Astrocyte of the hippocampus (primary cell): ENCODE results near the gene IFI30.

Experiments used
- DNase-seq: peaks from one replicate; pipeline ENCODE4 v3.0.0; 2011; ENCODE audit warnings: low read depth, low spot score

IFI30 gene

DNA sequence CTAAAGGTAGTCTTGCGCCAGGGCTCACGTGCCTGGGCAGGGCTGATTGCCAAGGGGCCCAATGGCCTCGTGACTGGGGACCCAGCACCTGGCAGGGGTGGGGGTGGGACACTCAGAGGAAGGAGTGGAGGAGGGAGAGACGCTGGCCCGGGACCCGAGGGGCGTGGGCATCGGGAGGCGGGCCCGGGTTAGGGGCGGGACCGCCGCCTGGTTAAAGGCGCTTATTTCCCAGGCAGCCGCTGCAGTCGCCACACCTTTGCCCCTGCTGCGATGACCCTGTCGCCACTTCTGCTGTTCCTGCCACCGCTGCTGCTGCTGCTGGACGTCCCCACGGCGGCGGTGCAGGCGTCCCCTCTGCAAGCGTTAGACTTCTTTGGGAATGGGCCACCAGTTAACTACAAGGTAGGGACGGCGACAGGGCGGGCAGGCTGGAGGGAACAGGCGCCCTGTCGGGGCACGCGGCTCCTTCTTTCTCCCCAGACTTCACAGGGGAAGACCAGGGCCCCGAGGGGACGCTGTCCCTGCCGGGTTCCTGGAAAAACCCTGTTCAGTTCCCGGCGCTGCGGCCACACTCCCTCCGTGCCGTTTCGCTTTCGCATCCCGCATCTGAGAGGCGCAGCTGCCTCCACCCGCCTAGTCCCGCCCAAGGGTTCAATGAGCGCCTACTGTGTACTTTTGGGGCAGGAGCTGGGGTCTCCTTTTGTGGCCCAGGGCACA, at the start of gene IFI30:
Gene IFI30, plus strand, starts transcription at position 242 of the 717 bp plus-strand sequence. Its CDS starts 29 bp downstream, at position 271.
- peak; percentile 60 for DNase-seq

DNA sequence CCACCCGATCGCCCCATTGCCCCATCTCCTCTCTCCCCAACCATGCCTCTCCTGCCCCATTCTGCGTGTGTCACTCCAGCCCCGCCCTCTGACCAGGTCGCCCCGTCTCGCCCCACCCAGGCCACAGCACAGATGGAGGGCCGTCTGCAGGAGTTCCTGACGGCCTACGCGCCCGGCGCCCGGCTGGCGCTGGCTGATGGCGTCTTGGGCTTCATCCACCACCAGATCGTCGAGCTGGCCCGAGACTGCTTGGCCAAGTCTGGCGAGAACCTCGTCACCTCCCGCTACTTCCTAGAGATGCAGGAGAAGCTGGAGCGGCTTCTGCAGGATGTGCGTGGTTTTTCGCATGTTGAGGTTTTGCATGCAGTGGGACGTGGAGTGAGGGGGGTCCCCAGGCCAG, 49.8 kb upstream of the IFI30 start:
- DNase-seq: no peak

DNA sequence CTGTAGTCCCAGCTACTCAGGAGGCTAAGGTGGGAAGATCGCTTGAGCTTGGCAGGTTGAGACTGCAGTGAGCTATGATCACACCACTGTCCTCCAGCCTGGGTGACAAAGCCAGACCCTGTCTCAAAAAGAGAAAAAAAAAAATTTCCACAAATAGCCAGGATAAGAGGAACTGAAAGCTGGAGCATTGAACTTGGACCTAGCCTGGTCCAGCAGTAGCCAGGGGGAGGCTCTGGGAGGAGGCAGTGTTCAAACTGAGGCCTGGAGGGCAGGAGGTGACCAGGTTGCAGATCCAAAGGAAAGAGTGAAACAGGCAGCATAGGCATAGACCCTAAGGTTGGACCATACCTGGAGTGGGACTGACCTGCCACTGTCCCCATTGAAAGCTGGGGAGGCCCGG, 47.5 kb upstream of the IFI30 start:
- DNase-seq: no peak

DNA sequence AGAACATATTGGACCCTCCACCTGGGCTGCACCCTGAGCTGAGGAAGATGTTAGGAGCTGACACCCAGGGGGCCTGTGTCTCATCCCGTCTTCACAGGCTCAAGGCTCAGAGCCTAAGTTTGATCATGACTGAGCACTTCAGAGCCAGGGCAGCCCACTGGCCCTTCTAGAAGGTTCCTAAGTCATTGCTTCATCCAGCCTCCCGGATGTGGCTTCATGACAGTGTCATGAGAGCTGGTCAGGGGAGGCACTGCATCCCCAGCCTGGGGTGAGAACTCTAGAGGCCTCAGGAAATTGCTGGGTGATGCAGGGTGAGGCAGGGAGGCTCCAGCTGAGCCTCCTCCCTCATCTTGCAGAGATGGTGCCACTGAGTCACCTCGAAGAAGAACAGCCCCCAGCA, 45.6 kb upstream of the IFI30 start:
- DNase-seq: no peak

DNA sequence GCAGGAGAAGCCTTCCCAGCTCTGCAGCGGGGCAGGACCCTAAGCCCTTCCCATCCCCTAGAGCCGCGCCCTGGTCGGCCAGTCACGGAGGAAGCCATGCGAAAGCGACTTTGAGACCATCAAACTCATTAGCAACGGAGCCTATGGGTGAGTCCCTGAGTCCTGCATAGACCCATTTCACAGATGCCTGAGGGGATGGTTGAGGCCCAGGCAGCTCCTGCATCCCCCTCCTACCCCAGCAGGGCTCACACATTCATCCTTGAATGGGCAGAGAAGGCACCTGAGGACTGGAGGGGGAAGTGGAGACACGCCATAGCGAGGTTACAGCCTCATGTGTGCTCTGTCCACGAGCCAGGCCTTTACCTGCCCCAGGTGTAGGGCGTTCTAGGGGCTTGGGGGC, 44.8 kb upstream of the IFI30 start:
- no peak for DNase-seq

DNA sequence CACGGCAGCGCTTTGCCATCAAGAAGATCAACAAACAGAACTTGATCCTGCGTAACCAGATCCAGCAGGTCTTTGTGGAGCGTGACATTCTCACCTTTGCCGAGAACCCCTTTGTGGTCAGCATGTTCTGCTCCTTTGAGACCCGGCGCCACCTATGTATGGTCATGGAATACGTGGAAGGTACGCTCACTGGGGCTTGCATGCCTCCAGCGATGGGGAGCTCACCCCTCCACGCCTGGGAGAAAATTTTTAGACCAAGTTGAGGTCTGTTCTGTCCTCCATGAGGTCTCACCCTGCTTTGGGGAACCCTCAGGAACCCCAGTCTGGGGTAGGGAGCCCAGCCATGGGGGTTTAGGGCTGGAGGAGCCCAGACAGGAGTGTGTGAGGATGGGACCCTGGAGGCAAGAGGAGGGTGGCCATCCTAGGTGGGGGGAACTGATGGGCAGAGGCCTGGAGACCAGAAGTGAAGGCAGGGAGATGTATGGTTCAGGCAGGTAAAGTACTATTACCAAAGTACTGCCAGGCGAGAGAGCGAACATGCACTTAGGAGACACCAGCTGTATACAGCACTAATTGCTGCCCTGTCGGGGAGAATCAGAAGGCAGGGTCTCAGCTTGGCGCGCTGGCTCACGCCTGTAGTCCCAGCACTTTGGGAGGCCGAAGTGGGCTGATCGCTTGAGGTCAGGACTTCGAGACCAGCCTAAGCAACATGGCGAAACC, 42.9 kb upstream of the IFI30 start:
- DNase-seq: no peak

DNA sequence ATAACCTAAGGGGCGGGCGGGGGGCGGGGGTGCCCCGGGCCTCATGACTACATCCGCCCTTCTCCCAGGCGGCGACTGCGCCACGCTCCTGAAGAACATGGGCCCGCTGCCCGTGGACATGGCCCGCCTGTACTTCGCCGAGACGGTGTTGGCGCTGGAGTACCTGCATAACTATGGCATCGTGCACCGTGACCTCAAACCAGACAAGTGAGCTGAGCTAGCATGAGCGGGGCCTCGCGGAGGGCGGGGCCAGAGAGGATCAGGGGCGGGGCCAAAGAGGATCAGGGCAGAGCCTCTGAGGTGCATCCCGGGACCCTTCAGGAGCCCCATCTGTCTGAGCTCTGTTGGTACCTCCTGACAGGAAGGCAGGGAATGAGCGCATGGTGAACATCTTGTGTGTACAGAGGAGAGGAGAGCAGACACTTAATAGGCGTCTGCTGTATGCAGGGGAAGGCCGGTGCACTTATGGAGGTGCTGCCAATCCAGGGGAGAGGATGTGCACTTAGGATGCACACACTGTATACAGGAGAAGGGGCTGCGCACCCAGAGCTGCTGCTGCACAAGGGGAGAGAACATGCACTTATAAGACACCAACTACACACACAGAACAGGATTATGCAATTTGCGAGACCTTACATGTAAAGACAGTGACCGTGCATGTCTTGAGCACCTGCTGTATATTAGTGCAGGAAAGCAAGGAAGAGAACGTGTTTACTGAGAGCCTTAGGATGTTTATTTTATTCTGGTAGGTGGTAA, 41.6 kb upstream of the IFI30 start:
- DNase-seq: no peak

DNA sequence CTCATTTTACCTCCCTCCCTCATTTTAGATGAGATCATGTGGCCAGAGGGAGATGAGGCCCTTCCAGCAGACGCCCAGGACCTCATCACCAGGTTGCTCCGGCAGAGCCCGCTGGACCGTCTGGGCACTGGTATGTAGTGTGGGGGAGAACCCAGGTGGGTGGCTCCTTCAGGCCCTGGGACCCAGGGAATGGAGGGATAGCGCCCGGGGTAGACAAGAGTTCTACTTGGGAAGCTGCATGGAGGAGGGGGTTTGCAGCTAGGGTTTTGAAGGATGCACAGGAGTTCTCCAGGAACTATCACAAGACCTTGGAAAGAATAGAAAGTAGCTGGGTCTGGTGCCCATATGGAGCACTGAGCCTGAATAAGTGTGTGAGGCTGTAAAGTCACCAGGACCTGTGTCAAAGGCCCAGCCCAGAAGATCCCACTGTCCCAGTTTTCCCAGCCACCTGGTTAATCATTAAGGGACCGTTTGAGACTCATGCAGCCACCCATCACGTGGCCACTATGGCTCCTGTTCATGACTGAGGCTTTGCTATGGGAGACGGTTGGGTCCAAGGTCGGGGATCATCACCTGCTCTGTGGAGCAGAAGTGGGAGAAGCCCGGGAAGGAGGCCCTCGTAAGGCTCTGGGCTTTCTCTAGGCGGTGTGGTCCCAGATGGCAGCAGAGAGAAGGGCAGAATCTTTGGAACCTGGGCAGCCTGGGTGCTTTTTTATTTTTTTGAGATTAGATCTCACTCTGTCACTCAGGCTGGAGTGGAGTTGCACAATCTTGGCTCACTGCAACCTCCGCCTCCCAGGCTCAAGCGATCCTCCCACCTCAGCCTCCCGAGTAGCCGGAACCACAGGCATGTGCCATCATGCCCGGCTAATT, 37.7 kb upstream of the IFI30 start:
- DNase-seq: no peak

DNA sequence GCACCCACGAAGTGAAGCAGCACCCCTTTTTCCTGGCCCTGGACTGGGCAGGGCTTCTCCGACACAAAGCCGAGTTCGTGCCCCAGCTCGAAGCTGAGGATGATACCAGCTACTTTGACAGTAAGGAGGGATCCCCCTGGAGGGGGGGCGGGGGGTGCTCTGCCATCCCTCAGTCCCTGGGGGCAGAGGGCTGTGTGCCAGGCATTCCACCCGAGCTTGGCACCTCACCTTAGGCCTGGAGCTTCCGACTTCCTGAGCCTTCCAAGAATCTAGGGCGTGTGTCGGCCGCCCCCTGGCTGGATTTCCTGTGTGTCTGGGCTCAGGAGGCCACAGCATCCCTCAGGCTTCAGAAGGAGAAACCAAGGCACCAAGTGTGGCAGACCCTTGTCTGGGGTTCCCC, 36.4 kb upstream of the IFI30 start:
- DNase-seq: no peak

DNA sequence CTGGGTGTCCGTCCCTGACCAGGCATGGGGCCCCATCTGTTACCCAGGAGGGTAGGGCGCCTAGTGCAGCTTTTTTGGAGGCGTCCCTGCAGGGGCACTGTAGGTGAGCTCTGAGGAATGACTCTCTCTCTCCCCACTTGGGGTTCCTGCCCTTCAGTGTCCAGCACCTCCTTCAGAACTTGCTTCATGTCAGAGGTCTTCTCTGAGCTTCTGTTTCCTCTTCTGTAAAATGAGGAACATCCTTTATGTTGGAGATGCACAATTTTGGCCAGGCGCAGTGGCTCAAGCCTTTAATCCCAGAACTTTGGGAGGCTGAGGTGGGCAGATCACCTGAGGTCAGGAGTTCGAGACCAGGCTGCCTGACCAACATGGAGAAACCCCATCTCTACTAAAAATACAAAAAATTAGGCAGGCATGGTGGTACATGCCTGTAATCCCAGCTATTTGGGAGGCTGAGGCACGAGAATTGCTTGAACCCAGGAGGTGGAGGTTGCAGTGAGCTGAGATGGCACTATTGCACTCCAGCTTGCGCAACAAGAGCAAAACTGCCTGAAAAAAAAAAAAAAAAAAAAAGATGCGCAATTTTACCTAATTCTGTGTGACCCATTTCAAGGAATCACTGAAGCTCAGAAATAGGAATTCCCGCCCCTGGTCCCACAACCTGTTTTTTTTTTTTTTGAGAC, 35.8 kb upstream of the IFI30 start:
- no peak for DNase-seq

DNA sequence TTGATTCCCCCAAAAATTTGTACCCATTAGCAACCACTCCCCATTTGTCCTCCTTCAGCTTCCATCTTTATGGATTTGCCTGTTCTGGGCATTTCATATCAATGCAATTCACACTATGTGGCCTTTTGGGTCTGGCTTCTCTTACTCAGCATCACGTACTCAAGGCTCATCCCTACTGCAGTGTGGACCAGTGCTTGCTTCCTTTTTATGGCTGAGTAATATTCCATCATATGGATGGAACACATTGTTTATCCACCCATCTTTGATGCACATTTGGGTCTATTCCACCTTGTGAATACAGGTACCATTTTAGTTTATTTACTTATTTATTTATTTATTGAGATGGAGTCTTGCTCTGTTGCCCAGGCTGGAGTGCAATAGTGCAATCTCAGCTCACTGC, 33.1 kb upstream of the IFI30 start:
- no peak for DNase-seq

DNA sequence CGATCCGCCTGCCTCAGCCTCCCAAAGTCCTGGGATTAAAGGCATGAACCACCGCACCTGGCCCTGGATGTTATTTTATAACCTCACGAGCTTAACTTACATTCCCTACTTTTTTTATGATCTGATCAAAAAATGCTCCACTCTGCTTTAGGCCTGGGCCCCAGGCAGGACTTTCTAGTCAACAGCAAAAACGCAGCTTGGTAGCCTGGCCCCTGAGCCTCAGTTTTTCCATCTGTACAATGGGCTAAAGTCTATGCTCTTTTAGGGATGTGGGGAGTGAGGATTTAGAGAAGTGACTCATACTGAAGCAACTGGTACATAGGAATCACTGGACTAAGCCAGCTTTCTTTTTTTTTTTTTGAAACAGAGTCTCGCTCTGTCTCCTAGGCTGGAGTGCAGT, 32.6 kb upstream of the IFI30 start:
- no peak for DNase-seq

DNA sequence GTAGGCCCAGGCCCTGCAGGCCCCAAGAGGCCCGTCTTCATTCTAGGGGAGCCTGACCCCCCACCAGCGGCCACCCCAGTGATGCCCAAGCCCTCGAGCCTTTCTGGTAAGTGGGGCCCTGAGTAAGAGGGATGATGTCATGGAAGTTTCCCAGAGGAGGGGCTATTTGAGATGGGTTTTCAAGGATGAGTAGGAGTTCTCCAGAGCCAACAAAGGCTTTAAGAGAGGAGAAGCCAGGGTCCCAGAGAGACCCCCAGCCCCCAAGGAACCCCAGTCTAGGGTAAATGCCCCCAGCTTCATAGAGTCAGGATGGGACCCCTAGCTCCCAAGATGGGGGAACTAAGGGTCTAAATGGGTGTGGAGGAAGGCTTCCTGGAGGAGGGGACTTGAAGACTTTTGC, 29.7 kb upstream of the IFI30 start:
- no peak for DNase-seq

DNA sequence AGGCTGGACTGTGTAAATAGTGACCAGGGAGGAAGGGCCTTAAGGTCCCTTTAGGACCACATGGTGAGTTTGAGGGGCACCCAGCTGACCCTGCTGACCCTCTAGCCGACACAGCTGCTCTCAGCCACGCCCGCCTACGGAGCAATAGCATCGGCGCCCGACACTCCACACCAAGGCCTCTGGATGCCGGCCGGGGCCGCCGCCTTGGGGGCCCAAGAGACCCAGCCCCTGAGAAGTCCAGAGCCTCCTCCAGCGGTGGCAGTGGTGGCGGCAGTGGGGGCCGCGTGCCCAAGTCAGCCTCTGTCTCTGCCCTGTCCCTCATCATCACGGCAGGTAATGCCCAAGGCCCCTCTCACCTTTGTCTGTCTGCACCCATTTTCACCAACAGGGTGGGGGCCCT, 29.3 kb upstream of the IFI30 start:
- no peak for DNase-seq

DNA sequence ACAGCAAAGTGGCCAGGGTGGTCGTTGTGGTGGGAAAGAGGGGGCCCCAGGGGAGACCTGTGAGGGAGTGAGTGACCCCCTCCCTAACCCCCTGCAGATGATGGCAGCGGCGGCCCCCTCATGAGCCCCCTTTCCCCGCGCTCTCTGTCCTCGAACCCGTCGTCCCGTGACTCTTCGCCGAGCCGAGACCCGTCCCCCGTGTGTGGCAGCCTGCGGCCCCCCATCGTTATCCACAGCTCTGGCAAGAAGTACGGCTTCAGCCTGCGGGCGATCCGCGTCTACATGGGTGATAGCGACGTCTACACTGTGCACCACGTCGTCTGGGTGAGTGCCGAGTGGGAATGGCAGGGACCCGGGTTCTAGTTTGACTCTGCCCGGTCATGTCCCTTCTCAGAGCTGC, 28.7 kb upstream of the IFI30 start:
- DNase-seq: no peak

DNA sequence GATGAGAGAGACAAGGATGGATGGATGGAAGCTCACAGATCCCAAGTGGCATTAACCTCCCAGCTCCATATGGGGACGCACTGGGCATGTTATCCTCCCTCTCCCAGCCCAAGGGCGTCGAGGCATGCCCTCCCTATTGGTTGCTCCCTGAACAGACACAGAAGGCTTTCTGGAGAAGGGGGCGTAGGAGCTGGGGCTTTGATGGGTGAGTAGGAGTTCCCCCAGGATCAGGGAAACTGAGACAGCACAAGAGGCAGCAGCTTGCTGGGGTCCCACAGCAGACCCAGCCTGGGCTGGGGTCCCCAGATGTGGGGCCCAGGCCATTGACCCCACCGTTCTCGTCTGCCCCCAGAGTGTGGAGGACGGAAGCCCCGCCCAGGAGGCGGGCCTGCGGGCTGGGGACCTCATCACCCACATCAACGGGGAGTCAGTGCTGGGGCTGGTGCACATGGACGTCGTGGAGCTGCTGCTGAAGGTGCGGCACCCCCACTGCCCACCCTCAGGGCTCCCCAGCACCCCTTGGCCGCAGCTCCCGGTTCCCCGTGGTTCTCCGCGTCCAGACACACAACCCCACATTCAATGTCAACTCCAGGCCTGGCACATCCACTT, 28.1 kb upstream of the IFI30 start:
- DNase-seq: no peak

DNA sequence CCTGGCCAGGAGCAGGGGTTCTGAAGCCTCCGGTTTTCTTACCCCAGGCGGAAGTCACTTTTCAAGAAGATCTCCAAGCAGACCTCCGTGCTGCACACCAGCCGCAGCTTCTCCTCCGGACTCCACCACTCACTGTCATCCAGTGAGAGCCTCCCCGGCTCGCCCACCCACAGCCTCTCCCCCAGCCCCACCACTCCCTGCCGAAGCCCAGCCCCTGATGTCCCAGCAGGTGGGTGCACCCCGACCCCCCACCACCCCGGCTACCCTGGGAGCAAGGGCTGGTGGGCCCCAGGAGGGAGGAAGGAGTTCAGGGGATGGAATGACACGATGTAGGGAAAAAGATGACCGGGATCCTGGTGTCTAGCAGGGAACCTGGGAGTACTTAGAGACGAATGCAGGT, 26.2 kb upstream of the IFI30 start:
- no peak for DNase-seq

DNA sequence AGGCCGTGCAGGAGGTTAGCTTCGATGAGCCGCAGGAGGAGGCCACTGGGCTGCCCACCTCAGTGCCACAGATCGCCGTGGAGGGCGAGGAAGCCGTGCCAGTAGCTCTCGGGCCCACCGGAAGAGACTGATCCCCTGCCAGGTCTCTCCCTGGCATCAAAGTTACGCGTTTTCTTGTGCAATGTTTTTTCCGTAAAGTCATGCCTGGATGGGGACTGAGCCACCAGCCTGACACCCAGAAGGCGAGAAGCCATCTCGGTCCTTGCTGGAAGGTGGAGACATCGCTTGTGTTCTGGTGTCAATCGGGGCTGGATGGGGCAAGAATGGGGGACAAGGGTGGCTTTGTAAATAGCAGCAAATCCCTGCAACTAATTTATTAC, 24.0 kb upstream of the IFI30 start:
- no peak for DNase-seq

DNA sequence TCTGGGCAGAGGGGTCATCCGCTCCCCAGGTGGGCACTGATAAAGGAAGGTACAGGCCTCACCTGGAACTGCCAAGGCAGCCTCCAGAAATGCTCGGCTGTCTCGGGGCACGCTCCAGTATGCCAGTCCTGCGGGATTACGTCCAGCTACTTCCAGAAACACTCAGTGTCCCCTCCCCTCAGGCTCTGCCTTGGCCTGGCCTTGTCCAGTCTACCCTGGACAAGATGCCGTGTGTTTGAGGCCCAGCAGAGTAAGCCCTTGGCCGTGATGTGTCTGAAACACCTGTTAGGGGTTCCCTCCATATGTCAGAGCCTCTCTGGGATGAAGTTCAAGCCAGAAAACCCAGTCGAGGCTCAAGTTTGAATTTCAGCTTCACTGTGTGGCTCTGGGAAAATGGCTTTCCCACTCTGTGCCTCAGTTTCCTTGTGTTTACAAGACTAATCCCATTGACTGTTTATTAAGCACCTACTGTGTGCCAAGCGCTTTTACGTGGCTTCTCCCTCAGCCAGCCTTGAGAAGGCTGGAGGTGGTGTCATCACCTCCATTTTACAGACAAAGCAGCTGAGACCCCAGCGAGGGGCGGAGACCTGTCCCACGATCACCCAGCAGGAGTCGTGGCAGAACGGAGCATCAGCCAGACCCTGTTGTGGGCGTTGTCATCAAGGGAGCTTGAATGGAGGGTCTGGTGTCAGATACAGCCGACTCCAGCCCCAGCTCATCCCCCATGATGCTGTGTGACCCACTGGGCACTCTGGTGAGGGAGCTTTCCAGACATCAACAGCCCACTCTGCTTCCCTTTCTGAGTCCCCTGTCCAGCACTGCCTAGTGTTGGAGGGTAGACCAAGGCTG, 22.6 kb upstream of the IFI30 start:
- DNase-seq: no peak

DNA sequence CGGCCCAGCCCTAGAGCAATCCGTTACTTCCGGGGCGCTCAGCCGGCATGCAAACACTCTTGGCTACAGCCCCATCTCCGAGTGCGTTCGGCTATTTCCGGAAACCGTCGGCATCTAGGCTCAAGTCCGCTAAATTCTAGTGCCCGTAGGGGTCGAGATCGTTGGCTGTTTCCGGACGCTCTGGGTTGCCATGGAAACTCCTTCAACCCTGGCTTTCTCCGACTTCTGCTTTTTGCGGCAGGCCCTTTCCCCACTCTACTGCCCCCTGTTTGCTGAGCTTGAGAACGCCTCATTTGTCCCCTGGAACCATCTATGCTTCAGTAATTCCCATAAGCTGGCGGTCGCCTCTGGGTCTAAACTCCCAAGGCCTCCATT, 21.2 kb upstream of the IFI30 start:
- DNase-seq: peak; percentile 98
